GM21360 (cell line): ENCODE measurements around the gene CTTNBP2NL.
"Not testable (repeated sequence)": the region's sequence is repeated elsewhere in the genome, so short reads cannot be mapped to it uniquely, and the experiment has no call there.

Source experiments
- ATAC-seq: cut with Tn5 transposase; IDR thresholded peaks from one replicate; pipeline ENCODE4 v1.9.1; 2021; ENCODE audit warnings: mild to moderate bottlenecking, moderate library complexity; ENCODE audit not compliant: unreplicated experiment

CTTNBP2NL gene

DNA sequence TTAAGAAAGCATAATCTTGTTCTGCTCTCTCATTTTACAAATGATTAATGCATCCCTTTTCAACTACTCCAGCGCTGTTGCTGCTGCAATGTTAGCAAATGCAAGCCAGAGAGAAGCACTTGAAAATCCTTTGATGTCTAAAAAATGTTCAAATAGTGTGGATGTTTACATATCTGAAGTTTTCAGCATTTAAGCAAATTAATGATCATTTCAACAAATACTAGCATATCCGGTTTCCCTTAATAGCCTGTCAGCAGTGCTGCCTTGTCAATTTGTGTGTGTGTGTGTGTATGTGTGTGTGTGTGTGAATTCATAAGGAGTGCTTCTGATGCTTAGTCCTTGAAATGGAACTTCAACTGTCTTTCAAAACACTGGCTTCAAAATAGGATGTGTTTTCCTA lies 64.6 kb downstream of the CTTNBP2NL start:
- no peak for ATAC-seq

- no peak for ATAC-seq
Measured at GRCh38 chr1:112461200-112461871, 65.3 kb downstream of the CTTNBP2NL start.

- no peak for ATAC-seq
Measured at GRCh38 chr1:112462953-112463279, 66.9 kb downstream of the CTTNBP2NL start.

DNA sequence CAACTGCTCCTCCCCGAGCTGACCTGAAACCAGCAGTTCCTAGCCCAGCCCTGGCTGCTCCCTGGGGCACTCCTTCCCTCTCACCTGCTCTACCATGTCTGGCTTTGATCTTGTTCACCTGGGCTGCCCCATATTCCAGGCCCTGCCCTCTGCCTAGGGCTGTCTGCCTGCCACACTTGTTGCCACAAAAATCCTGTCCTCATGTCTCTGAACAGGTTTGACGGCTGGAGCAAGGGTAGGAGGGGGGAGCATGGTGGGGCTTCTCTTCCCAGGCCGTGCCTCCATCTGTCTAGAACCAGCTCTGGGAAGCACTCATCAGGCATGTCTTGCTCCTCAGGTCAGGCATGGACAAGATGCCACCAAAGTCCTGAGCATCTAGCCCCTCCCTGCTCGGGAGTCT lies 68.5 kb downstream of the CTTNBP2NL start:
- no peak for ATAC-seq

DNA sequence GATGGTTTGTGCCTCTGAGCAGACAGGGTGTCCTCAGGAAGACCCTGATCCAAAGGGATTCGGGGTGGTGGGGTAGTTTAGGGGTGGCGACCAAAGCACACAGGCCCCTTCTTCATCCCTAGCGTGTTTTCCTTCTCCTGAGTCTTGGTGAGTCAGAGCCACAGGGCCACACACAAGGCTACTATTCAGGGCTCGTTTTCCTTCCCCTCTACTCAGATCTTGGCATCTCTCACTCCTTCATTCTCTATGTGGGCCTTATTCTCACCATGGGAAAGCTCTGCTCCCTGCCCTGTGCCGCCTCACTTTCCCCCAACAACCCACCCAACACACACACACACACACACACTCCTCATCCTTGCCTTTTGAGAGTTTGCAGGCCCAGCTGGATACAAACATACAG lies 69.1 kb downstream of the CTTNBP2NL start:
- ATAC-seq: no peak

GRCh38 chr1:112466078-112466660 lies 70.2 kb downstream of the CTTNBP2NL start:
- peak; percentile 92 for ATAC-seq

DNA sequence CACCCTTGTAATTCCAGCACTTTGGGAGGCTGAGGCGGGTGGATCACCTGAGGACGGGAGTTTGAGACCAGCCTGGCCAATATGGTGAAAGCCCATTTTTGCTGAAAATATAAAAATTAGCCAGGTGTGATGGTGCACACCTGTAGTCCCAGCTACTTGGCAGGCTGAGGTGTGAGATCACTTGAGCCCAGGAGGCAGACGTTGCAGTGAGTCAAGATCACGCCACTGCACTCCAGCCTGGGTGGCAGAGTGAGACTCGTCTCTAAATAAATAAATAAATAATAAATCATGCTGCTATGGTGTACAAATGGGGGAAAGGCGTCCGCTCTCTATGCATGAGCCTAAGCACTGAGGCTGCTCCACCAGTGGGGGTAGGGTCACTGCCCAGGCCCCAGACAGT lies 74.3 kb downstream of the CTTNBP2NL start:
- ATAC-seq: not testable (repeated sequence)

DNA sequence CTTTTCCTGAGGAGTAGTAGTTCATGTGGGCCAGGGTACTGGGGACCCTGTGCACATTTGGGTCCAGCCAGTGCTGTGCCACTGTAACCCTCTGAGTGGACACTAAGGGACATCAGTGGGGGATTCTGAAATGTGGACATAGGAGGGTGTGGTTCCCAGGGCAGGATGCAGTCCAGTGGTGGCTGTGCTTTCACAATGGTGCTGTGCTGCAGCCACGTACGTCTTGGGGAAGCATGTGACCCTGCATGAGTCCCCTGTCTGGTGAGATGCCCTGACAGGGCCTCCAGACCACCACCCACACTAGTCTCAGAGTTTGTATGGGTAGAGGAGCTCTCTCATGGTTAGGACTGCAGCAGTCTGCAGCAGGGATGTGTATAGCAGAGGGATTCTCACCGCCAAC lies 75.0 kb downstream of the CTTNBP2NL start:
- no peak for ATAC-seq

DNA sequence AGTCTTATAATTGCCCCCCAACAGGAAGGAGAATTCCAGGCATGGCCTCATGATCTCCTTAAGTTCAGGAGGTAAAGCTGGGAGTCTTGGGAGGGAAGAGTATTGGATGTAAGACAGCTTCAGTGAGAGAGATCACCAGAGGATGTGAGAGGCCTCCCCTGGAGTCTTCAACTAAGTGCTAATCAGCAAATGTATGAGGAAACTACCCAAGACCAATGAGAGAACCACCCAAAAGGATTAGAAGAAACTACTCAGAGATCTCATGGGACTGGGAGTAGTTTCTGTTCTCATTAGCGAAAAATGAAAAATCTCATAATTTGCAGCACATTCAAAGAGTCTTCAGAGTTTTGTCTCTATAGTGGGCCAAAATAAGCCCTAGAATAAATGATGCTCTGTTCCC lies 76.1 kb downstream of the CTTNBP2NL start:
- ATAC-seq: no peak

- no peak for ATAC-seq
Measured at GRCh38 chr1:112477550-112477949, 81.5 kb downstream of the CTTNBP2NL start.

GRCh38 chr1:112478314-112478713 lies 82.3 kb downstream of the CTTNBP2NL start:
- ATAC-seq: no peak

DNA sequence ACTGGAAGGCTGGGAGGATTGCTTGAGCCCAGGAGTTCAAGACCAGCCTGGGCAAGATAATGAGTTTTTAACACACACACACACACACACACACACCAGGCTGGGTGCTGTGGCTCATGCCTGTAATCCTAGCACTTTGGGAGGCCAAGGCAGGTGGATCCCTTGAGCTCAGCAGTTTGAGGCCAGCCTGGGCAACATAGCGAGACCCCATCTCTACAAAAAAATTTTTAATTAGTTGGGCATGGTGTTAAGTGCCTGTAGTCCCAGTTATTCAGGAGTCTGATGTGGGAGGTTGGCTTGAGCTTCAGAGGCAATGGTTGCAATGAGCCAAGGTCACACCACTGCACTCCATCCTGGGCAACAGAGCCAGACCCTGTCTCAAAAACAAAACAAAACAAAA lies 90.0 kb downstream of the CTTNBP2NL start:
- not testable (repeated sequence) for ATAC-seq

- not testable (repeated sequence) for ATAC-seq
Measured at GRCh38 chr1:112487686-112488085, 91.7 kb downstream of the CTTNBP2NL start.

- no peak for ATAC-seq
Measured at GRCh38 chr1:112488141-112488540, 92.1 kb downstream of the CTTNBP2NL start.

- ATAC-seq: no peak
Measured at GRCh38 chr1:112492076-112492475, 96.1 kb downstream of the CTTNBP2NL start.

GRCh38 chr1:112493351-112493750 lies 97.3 kb downstream of the CTTNBP2NL start:
- ATAC-seq: no peak

DNA sequence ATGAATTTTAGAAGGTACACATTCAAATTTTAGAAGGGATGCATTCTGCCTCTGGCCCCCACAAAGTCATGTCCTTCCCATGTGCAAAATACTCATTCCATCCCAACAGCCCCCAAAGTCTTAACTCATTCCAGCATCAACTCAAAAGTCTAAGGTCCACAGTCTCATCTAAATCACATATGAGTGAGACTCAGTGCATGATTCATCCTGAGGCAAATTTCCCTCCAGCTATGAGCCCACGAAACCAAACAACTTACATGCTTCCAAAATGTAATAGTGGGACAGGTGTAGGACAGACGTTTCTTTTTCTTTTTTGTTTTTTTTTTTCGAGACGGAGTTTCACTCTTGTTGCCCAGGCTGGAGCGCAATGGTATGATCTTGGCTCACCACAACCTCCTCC lies 100.3 kb downstream of the CTTNBP2NL start:
- ATAC-seq: no peak

GRCh38 chr1:112501810-112502641 lies 106.0 kb downstream of the CTTNBP2NL start:
- no peak for ATAC-seq

- no peak for ATAC-seq
Measured at GRCh38 chr1:112502826-112503225, 106.8 kb downstream of the CTTNBP2NL start.

- ATAC-seq: no peak
Measured at GRCh38 chr1:112504001-112504660, 108.1 kb downstream of the CTTNBP2NL start.

DNA sequence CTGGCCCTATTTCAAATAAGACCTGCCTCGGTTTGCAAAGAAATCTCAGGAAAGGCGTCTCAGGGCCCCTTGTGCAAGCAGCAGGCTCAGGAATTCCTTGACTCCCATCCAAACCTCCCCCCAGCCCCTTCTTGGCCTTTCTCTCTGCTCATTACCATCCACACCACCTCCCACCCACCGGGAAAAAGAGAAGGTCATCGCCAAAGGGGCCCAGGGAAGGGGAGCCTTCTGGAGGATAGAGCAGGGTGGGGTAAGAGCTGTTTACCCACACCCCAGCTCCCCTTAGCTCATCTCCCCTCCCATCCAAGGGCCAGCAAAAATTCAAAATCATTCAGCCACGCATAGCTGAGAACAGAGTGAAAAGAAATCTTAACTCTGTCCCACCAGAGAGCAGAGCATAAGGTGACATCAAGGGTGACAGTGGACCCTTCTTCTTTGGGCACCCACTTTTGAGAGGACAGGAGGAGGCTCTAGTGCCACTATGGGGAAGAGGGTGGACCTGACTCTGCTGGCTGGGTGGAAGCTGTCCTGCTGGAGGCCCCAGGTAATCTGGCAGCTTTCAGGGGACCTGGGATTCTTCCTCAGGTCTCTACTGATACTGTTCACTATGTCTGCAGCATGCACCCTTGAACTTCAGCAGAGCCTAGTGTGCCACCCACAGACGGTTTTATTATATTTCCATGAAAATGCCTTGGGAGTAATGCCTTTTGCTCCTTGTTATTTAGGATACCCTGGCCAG lies 108.8 kb downstream of the CTTNBP2NL start:
- ATAC-seq: no peak
